PC-3 (cell line): ENCODE data around the gene KCNK6.

ENCODE experiments used
- CTCF ChIP-seq: fragments of 300-600 bp; sonication (generic); conservative IDR thresholded peaks from 2 replicates; pipeline ENCODE4 v1.5.1; 2017; ENCODE audit warnings: antibody characterized with exemption, low read depth, mild to moderate bottlenecking, low read length
- EZH2 ChIP-seq: fragments of 300-600 bp; sonication (generic); IDR thresholded peaks from one replicate; pipeline ENCODE4 v1.6.1; 2017; ENCODE audit warnings: antibody characterized with exemption, mild to moderate bottlenecking, low read length; ENCODE audit not compliant: unreplicated experiment

- TF ChIP-seq CTCF: no peak
- TF ChIP-seq EZH2: no peak
These were observed 985 bp upstream of the KCNK6 start for GRCh38 chr19:38318660-38319059.
